ENCODE results near the gene ADAM12. TPM values are rescaled to one million over a fixed set of nuclear protein-coding genes. Genes with fewer than 3 reads are reported as not detected.

Gene ADAM12
- total RNA-seq, 2 donors from 2014 or later: under 0.01 to 0.52 TPM

- DNase-seq: no peak
- Histone ChIP-seq H3K4me3 (no peak overlapping the region), H3K4me1 (no peaks in the 10 kb centered on the region), H3K27me3 (no peaks in the 10 kb centered on the region), H3K36me3 (replicated peaks in 1 of 2; ENCODE audit: insufficient read depth in 1 of 2, low read depth in 2 of 2) (no peaks in the 10 kb centered on the region), H3K27ac (no peak overlapping the region), H3K9me3 (no peaks in the 10 kb centered on the region)
- no peak for TF ChIP-seq POLR2A (IDR thresholded peaks at IDR 0.05)
- TF ChIP-seq CTCF (IDR thresholded peaks at IDR 0.05): no peak
- intact Hi-C loops (cut with DNase I): no loop called here
- 82 to 84% methylated on average over 14 of the region's 14 CpGs for WGBS, 2 donors
- ATAC-seq: no peak
These were observed 55.7 kb downstream of the ADAM12 start for GRCh38 chr10:126332576-126332975.

GRCh38 chr10:126331101-126331500 lies 57.2 kb downstream of the ADAM12 start:
- DNase-seq: no peak
- Histone ChIP-seq H3K4me3 (no peak overlapping the region), H3K36me3 (replicated peaks in 1 of 2; ENCODE audit: insufficient read depth in 1 of 2, low read depth in 2 of 2) (no peaks in the 10 kb centered on the region), H3K27ac (no peak overlapping the region), H3K27me3 (no peaks in the 10 kb centered on the region), H3K9me3 (no peaks in the 10 kb centered on the region), H3K4me1 (no peaks in the 10 kb centered on the region)
- intact Hi-C loops (cut with DNase I): no loop called here
- TF ChIP-seq POLR2A (IDR thresholded peaks at IDR 0.05): no peak
- TF ChIP-seq CTCF (IDR thresholded peaks at IDR 0.05): no peak
- WGBS, 2 donors: 61 to 78% methylated on average over 3 of the region's 3 CpGs
- no peak for ATAC-seq

GRCh38 chr10:126324826-126325225 lies 63.5 kb downstream of the ADAM12 start:
- Histone ChIP-seq H3K9me3 (no peaks in the 10 kb centered on the region), H3K27me3 (no peaks in the 10 kb centered on the region), H3K4me3 (no peak overlapping the region), H3K27ac (no peak overlapping the region), H3K4me1 (no peaks in the 10 kb centered on the region), H3K36me3 (replicated peaks in 1 of 2; ENCODE audit: insufficient read depth in 1 of 2, low read depth in 2 of 2) (no peaks in the 10 kb centered on the region)
- DNase-seq: no peak
- ATAC-seq: no peak
- 73 to 83% methylated on average over 6 of the region's 6 CpGs for WGBS, 2 donors
- intact Hi-C loops (cut with DNase I): no loop called here
- no peak for TF ChIP-seq POLR2A (IDR thresholded peaks at IDR 0.05)
- TF ChIP-seq CTCF (IDR thresholded peaks at IDR 0.05): no peak

GRCh38 chr10:126321440-126321839 lies 66.8 kb downstream of the ADAM12 start:
- DNase-seq (no peak), ATAC-seq (no peak)
- WGBS, 2 donors: 71 to 75% methylated on average over 5 of the region's 5 CpGs

More at GRCh38 chr10:126321440-126321839, 66.8 kb downstream of the ADAM12 start:
- Histone ChIP-seq H3K27ac (no peak overlapping the region), H3K4me3 (no peak overlapping the region), H3K36me3 (replicated peaks in 1 of 2; ENCODE audit: insufficient read depth in 1 of 2, low read depth in 2 of 2) (no peaks in the 10 kb centered on the region), H3K27me3 (no peaks in the 10 kb centered on the region), H3K4me1 (no peaks in the 10 kb centered on the region), H3K9me3 (no peaks in the 10 kb centered on the region)
- intact Hi-C loops (cut with DNase I): no loop called here
- no peak for TF ChIP-seq CTCF (IDR thresholded peaks at IDR 0.05)
